SK-N-SH treated with all-trans-retinoic acid at 6 μM for 48 hours (cell line): ENCODE data around the gene SLC38A10.

Experiments
- ATAC-seq: fragments of 200-7000 bp; cut with Tn5 transposase; 3 replicates; pipeline ENCODE4 v1.9.1; 2020; ENCODE audit warnings: mild to moderate bottlenecking, moderate library complexity
- BACH2 ChIP-seq: fragments of 250-450 bp; sonication (Bioruptor Pico); IDR thresholded peaks from 2 replicates; pipeline ENCODE4 v1.9.0; 2021; ENCODE audit warnings: mild to moderate bottlenecking, borderline replicate concordance
- CSDC2 ChIP-seq: fragments of 250-450 bp; sonication (Bioruptor Pico); IDR thresholded peaks from 2 replicates; pipeline ENCODE4 v1.5.0; 2020; ENCODE audit warnings: mild to moderate bottlenecking, moderate library complexity
- ESRRG ChIP-seq: fragments of 250-450 bp; sonication (Bioruptor Pico); IDR thresholded peaks from 2 replicates; pipeline ENCODE4 v1.6.1; 2021; ENCODE audit warnings: mild to moderate bottlenecking
- ISL1 ChIP-seq: fragments of 250-450 bp; sonication (Bioruptor Pico); IDR thresholded peaks from 2 replicates; pipeline ENCODE4 v2.1.2; 2022; ENCODE audit warnings: mild to moderate bottlenecking, moderate library complexity
- OSR1 ChIP-seq: fragments of 250-450 bp; sonication (Bioruptor Pico); IDR thresholded peaks from 2 replicates; pipeline ENCODE4 v1.8.0; 2022; ENCODE audit warnings: moderate library complexity, mild to moderate bottlenecking, inconsistent platforms
- PATZ1 ChIP-seq: fragments of 250-450 bp; sonication (Bioruptor Pico); IDR thresholded peaks from 2 replicates; pipeline ENCODE4 v1.8.0; 2020; ENCODE audit warnings: mild to moderate bottlenecking, moderate library complexity, borderline replicate concordance
- PPARA ChIP-seq: fragments of 250-450 bp; sonication (Bioruptor Pico); IDR thresholded peaks from 2 replicates; pipeline ENCODE4 v1.5.0; 2020; ENCODE audit warnings: mild to moderate bottlenecking, borderline replicate concordance
- RARB ChIP-seq: fragments of 250-450 bp; sonication (Bioruptor Pico); IDR thresholded peaks from 2 replicates; pipeline ENCODE4 v1.8.0; 2021; ENCODE audit warnings: mild to moderate bottlenecking, moderate library complexity
- TCF4 ChIP-seq: fragments of 250-450 bp; sonication (Bioruptor Pico); IDR thresholded peaks from 2 replicates; pipeline ENCODE4 v1.8.0; 2021; ENCODE audit warnings: mild to moderate bottlenecking, moderate library complexity, borderline replicate concordance
- TSHZ2 ChIP-seq: fragments of 250-450 bp; sonication (Bioruptor Pico); IDR thresholded peaks from 2 replicates; pipeline ENCODE4 v1.5.0; 2020; ENCODE audit warnings: mild to moderate bottlenecking, moderate library complexity
- ZC3H10 ChIP-seq: fragments of 250-450 bp; sonication (Bioruptor Pico); IDR thresholded peaks from 2 replicates; pipeline ENCODE4 v1.5.1; 2021; ENCODE audit warnings: mild to moderate bottlenecking, moderate library complexity
- ZFP30 ChIP-seq: fragments of 450-650 bp; formaldehyde crosslinking; IDR thresholded peaks from 2 replicates; pipeline ENCODE4 v1.5.0; 2022; ENCODE audit warnings: mild to moderate bottlenecking, moderate library complexity
- ZNF565 ChIP-seq: fragments of 450-650 bp; formaldehyde crosslinking; conservative IDR thresholded peaks from 2 replicates; pipeline ENCODE4 v1.5.0; 2020; ENCODE audit warnings: low read depth, mild to moderate bottlenecking, moderate library complexity
- ZNF70 ChIP-seq: fragments of 450-650 bp; formaldehyde crosslinking; IDR thresholded peaks from 2 replicates; pipeline ENCODE4 v1.5.0; 2020; ENCODE audit warnings: mild to moderate bottlenecking, moderate library complexity
- ZNF8 ChIP-seq: fragments of 450-650 bp; formaldehyde crosslinking; IDR thresholded peaks from 2 replicates; pipeline ENCODE4 v1.5.0; 2020; ENCODE audit warnings: mild to moderate bottlenecking, moderate library complexity
- TF ChIP-seq, protein P1 (sequence below): fragments of 250-450 bp; sonication (Bioruptor Pico); IDR thresholded peaks from 2 replicates; pipeline ENCODE4 v1.8.0; 2021; ENCODE audit warnings: low read depth, mild to moderate bottlenecking, moderate library complexity, borderline replicate concordance
- TF ChIP-seq, protein P2 (sequence below): fragments of 250-450 bp; sonication (Bioruptor Pico); IDR thresholded peaks from 2 replicates; pipeline ENCODE4 v1.5.1; 2021; ENCODE audit warnings: mild to moderate bottlenecking, moderate library complexity

Gene SLC38A10

DNA sequence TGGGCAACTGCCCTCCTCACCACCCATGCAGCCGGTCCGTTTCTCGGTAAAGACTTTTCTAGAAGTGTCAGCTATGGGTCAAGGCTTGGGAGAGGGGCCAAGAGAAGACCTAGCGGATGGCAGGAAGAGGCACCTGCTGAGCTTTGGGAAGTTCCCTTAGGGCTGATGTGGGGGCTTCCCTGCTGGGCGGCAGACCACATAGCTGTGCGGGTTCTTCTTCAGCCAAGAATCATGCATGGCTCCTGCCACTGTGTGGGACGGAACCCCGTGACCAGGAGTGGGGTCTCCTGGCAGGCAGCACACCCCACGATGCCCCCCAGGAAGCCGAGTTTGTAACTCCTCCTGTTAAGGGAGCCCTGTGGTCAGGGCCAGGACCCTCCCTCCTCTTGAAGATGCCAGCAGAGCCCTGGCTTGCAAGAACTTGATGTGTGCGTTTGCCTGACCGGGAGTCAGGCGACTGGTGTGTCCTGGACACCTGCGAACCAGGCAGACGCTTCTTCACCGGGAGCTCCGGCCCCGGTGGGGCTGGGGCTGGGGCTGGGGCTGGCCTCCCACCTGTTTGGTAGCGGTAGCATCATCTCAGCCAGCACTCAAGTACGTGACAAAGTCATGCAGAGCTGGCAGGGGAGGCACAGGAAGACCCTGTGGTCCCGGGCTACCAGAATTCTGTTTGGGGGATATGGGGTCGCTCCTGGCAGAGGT is 17.7 kb upstream of the SLC38A10 start:
- ATAC-seq = no peak
- TF ChIP-seq ZNF70 (CRISPR knock-in tag) (no peak), ZFP30 (CRISPR knock-in tag) (no peak), RARB (CRISPR knock-in tag) (no peak), ZNF565 (CRISPR knock-in tag) (no peak)
- TF ChIP-seq, protein P1, sequence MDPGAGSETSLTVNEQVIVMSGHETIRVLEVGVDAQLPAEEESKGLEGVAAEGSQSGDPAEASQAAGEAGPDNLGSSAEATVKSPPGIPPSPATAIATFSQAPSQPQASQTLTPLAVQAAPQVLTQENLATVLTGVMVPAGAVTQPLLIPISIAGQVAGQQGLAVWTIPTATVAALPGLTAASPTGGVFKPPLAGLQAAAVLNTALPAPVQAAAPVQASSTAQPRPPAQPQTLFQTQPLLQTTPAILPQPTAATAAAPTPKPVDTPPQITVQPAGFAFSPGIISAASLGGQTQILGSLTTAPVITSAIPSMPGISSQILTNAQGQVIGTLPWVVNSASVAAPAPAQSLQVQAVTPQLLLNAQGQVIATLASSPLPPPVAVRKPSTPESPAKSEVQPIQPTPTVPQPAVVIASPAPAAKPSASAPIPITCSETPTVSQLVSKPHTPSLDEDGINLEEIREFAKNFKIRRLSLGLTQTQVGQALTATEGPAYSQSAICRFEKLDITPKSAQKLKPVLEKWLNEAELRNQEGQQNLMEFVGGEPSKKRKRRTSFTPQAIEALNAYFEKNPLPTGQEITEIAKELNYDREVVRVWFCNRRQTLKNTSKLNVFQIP = no peak

- ATAC-seq = no peak
- TF ChIP-seq ZNF70 (CRISPR knock-in tag) (no peak), ISL1 (CRISPR knock-in tag) (no peak), OSR1 (CRISPR knock-in tag) (no peak), ZNF8 (CRISPR knock-in tag) (no peak), ZC3H10 (no peak), PATZ1 (CRISPR knock-in tag) (no peak), TCF4 (CRISPR knock-in tag) (no peak), PPARA (CRISPR knock-in tag) (no peak), CSDC2 (CRISPR knock-in tag) (no peak), ESRRG (CRISPR knock-in tag) (no peak), TSHZ2 (CRISPR knock-in tag) (no peak)
- TF ChIP-seq, protein P1 = no peak
- TF ChIP-seq, all 23 proteins: peak for 0
Measured at GRCh38 chr17:81311946-81312345, 16.8 kb upstream of the SLC38A10 start.

DNA sequence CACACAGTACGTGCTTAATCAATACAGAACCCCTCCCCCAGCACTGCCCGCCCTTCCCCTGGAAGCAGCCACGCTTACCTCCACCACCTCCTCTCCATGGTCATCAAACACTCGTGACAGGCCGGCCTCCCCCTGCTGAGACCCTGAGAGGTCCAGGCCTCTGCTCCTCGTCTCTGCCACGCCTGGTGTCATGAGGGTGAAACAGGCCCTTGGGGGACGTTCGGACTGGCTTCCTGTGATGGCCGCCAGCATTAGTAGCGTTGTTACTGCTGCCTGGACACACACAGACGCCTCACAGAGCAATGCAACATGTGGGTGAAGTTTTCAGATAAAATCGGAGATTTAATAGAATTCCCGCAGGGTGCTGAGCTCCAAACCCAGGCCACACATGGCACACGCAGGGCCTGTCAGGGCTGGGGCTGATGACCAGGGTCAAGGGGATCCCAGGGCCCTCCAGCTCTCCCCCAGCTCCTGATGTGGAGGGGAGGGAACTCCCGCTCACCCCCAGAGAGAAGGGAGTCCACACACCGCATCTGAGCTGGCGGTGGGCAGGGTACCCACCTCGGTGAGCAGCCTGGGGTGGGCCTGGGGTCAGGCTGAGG is 15.9 kb upstream of the SLC38A10 start:
- ATAC-seq = no peak; the same call in 2 of the 3 replicates
- TF ChIP-seq PPARA (CRISPR knock-in tag) (0 out of 2 replicates have a peak, but pooled peaks have one; percentile 13), TCF4 (CRISPR knock-in tag) (peak; percentile 88; the same call in 1 of the 2 replicates), OSR1 (CRISPR knock-in tag) (no peak), ZNF8 (CRISPR knock-in tag) (no peak), BACH2 (CRISPR knock-in tag) (no peak), ZNF565 (CRISPR knock-in tag) (0 out of 2 replicates have a peak, but pooled peaks have one; percentile 15), ZFP30 (CRISPR knock-in tag) (no peak; the same call in 1 of the 2 replicates), RARB (CRISPR knock-in tag) (no peak), TSHZ2 (CRISPR knock-in tag) (peak; percentile 9; the same call in 1 of the 2 replicates)
- TF ChIP-seq, protein P2, sequence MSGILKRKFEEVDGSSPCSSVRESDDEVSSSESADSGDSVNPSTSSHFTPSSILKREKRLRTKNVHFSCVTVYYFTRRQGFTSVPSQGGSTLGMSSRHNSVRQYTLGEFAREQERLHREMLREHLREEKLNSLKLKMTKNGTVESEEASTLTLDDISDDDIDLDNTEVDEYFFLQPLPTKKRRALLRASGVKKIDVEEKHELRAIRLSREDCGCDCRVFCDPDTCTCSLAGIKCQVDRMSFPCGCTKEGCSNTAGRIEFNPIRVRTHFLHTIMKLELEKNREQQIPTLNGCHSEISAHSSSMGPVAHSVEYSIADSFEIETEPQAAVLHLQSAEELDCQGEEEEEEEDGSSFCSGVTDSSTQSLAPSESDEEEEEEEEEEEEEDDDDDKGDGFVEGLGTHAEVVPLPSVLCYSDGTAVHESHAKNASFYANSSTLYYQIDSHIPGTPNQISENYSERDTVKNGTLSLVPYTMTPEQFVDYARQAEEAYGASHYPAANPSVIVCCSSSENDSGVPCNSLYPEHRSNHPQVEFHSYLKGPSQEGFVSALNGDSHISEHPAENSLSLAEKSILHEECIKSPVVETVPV (CRISPR knock-in tag) = no peak
